T-helper 17 cell (primary cell): Measurements from ENCODE around the gene GON7. TPM values are rescaled to one million over a fixed set of nuclear protein-coding genes. Genes with fewer than 3 reads are reported as not detected.
"Not testable (repeated sequence)": the region's sequence is repeated elsewhere in the genome, so short reads cannot be mapped to it uniquely, and the experiment has no call there.

Source experiments
- ATAC-seq: fragments of 150-1000 bp; cut with Tn5 transposase; 2 replicates; pipeline ENCODE4 v1.10.0; 2021; ENCODE audit warnings: mild to moderate bottlenecking, moderate library complexity
- DNase-seq, 3 donors: peaks; one replicate each; pipeline versions ENCODE4 v3.0.0 to v3.0.0-alpha.2; 2020 to 2021
- H3K9me3 ChIP-seq: one replicate; pipeline ENCODE4 v1.7.0; 2013; ENCODE audit warnings: low read length, mild to moderate bottlenecking; ENCODE audit not compliant: control insufficient read depth, poor library complexity, severe bottlenecking
- H3K27ac Mint-ChIP-seq: one replicate; pipeline ENCODE4 v1.8.0; 2022; ENCODE audit warnings: mild to moderate bottlenecking, moderate library complexity, mixed read lengths
- H3K27me3 Mint-ChIP-seq: one replicate; pipeline ENCODE4 v1.8.0; 2022; ENCODE audit warnings: mixed read lengths
- H3K36me3 Mint-ChIP-seq: one replicate; pipeline ENCODE4 v1.8.0; 2022; ENCODE audit warnings: low read depth, mixed read lengths
- H3K4me1 Mint-ChIP-seq: one replicate; pipeline ENCODE4 v1.8.0; 2022; ENCODE audit warnings: mild to moderate bottlenecking, mixed read lengths
- H3K4me3 Mint-ChIP-seq: one replicate; pipeline ENCODE4 v1.8.0; 2022; ENCODE audit warnings: mild to moderate bottlenecking, moderate library complexity, mixed read lengths
- total RNA-seq, 4 donors: library from RNA in 2 of 4; stranded (reverse) in 2 of 4; gene quantifications; one replicate each; pipeline ENCODE4 v1.2.3 and lab custom pipeline; 2022 to 2026

Gene GON7, protein sequence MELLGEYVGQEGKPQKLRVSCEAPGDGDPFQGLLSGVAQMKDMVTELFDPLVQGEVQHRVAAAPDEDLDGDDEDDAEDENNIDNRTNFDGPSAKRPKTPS
- total RNA-seq (1 to 10 TPM; 3.1 to 6.7 TPM), total RNA-seq (lab: John Stamatoyannopoulos, UW) (6.6 to 10.8 reads per million in 2 donors)

DNA sequence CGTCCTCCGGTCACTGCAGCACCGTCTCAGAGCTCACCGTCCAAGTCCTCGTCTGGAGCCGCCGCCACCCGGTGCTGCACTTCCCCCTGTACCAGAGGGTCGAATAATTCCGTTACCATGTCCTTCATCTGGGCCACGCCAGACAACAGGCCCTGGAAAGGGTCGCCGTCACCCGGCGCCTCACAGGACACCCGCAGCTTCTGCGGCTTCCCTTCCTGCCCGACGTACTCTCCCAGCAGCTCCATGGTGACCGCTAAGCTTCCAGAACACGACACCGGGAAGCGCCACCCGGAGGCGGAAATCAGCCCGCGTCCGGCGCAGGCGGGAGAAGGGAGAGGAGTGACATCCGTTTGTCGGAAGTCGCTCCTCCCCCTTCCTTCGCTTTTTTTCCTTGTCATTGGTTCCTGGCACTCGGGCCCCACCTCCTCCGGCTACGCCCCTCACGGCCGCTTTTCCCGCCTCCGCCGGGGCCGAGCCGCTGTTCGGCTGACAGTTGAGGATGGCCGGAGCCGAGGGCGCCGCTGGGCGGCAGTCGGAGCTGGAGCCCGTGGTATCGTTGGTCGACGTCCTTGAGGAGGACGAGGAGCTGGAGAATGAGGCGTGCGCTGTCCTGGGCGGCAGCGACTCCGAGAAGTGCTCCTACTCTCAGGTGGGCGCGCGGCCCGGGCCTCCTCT is at the start of gene GON7, which contains the start of gene UBR7:
Gene GON7, minus strand, starts transcription at position 273 of the 675 bp plus-strand sequence. Its CDS starts 28 bp downstream, at position 245.
Gene UBR7, plus strand, starts transcription at position 464 of the 675 bp plus-strand sequence. Its CDS starts 36 bp downstream, at position 500.
- DNase-seq (peak; percentile 75 to 86 (median 81)), ATAC-seq (peak; percentile 98)
- no peaks in the 10 kb centered on the region for H3K27me3 Mint-ChIP-seq
- H3K9me3 ChIP-seq = no peaks in the 10 kb centered on the region
- H3K36me3 Mint-ChIP-seq = peaks cover 3% of the 10 kb centered on the region
- H3K4me3 Mint-ChIP-seq = peak within 1 kb of the TSS; percentile 97
- H3K27ac Mint-ChIP-seq = peak within 1 kb of the TSS; percentile 98
- H3K4me1 Mint-ChIP-seq = peaks cover 24% of the 10 kb centered on the region

DNA sequence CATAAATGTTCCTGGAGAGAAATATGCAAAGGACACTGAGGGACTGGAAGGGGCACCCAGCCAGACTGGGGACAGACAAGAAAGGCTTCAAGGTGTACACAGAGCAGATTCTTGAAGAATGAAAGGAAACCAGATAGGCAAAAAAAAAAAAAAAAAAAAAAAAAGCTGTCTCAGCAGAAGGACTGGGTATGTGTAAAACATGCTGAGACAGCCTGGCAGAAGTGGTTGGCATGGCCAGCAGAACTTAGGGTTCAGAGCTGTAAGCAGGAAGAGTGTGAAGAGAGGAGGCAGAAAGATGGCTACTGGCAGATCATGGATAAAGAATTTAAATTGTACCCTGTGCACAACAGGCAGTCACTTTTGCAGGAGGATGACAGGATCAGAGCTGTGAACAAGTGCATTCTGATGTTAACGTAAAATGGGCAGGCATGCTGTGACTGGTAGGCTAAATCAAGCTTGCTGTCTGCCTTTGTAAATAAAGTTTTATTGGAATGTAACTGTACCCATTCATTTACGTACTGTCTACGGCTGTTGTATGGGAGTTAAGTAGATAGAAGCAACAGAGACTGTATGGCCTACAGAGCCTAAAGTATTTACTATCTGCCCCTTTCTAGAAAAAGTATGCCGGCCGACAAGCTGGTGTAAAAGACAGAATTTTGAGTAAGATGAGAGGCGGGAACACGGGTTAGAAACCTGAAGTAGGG is 42.4 kb upstream of the GON7 start:
- ATAC-seq = no peak
- Mint-ChIP-seq H3K27me3 (no peaks in the 10 kb centered on the region), H3K27ac (peak overlapping the region; percentile 53), H3K4me1 (peaks cover 4% of the 10 kb centered on the region), H3K36me3 (peaks cover 11% of the 10 kb centered on the region), H3K4me3 (no peak overlapping the region)
- no peak for DNase-seq
- H3K9me3 ChIP-seq = no peaks in the 10 kb centered on the region

DNA sequence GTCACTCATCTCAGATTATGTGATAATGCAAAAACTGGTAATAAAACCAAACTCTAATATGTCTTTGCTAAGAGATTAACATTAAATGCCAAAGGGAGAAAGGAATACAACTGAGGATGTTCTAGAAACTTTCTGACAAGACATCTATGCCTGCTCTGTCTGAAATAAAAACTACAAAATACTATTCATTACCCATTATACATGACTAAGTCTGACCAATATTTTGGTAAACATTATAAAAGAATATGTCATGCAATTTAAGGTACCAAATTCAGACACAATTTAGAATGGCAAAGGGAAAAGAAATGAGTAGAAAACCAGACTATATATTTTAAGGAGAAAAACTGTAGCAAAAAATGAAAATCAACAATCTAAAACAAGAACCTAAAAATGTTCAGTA is 39.7 kb upstream of the GON7 start:
- H3K4me3 Mint-ChIP-seq = no peak overlapping the region
- H3K27ac Mint-ChIP-seq = no peak overlapping the region
- peaks cover 16% of the 10 kb centered on the region for H3K36me3 Mint-ChIP-seq
- peaks cover 6% of the 10 kb centered on the region for H3K4me1 Mint-ChIP-seq
- ATAC-seq = no peak
- H3K9me3 ChIP-seq = no peaks in the 10 kb centered on the region
- DNase-seq = no peak
- no peaks in the 10 kb centered on the region for H3K27me3 Mint-ChIP-seq

DNA sequence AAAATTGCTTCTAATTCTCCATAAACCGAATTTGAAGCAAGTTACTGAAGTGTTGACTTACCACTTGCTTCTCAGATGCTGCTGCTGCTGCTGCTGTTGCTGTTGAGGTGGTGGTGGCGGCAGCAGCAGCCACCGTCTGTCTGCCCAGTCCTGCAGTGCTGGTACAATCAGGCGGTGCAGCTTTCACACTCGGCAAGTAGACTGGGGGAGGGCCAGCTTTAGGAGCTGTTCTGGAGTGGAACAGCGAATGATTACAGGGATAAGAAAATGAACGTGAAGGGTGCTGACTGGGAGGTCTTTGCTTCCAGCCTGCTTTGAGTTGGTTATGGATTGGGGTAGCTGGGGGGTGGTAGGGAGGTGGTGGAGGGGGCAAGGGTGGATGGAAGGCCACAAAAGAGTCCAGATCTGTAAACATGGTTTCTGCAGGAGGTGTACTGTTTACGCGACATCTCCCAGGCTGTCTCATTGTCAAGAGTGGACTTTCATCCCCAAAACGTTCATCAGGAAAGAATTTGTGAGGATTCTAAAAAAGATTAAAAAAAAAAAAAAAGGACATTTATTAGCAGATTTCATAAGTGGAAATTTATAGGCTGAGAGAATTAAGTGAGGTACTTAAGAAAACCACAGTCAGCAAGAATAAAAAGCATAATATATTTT is 39.0 kb upstream of the GON7 start:
- ATAC-seq = no peak
- Mint-ChIP-seq H3K27ac (peak overlapping the region; percentile 60), H3K36me3 (peaks cover 16% of the 10 kb centered on the region), H3K4me1 (peaks cover 6% of the 10 kb centered on the region), H3K4me3 (no peak overlapping the region), H3K27me3 (no peaks in the 10 kb centered on the region)
- no peaks in the 10 kb centered on the region for H3K9me3 ChIP-seq
- DNase-seq = no peak

DNA sequence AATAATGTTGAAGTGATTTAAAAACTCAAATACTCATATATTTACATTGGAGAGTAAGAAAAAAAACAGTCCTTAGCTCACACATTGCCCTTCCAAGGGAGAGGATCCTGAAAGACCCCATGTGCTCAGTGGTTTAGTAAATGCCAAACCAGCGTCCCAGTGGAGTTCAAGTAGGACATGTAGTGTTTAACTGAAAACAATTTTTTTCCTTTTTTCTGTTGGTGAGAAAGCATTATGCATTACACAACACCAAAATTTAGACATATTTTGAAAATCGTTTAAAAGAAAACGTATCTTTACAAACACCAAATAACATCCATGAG is 33.8 kb upstream of the GON7 start:
- peaks cover 8% of the 10 kb centered on the region for H3K36me3 Mint-ChIP-seq
- no peaks in the 10 kb centered on the region for H3K27me3 Mint-ChIP-seq

DNA sequence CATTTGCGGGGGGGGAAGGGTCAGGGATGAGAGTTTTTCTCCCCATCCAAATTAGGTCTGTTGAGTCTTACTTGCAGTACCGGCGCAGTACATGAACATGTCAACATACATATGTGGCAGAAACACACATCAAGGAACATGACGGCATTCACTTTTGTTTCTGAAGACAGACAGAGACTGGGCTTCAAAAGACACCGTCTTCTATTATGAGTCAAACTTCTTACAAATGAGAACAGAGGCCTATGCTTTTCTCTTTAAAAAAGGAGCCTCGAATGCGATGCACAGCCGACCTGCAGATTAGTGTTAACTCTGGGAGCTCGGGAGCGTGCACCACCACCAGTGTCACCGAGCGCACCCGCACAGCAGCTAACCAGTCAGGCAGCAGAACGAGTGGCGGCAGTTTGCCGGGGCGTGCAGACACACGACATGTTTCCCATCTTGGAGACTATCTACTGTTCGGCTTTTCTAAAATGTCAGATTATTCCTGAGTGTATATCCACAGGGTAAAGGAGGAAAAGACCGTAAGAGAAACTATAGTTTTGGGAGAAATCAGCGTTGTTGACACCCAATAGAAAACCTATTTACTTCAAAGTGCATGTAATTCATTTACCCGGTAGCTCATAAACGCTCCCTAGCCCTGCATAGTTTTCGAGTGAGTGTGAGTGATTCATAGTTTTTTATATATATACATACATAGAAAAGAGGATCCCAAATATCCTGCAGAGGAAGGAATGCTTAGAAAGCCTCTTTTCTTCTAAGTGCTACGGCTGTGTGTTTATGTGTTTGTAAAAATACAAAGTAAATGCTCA is 33.2 kb upstream of the GON7 start:
- ATAC-seq (no peak), DNase-seq (no peak)
- Mint-ChIP-seq H3K27ac (no peak overlapping the region), H3K4me3 (no peak overlapping the region), H3K36me3 (peaks cover 4% of the 10 kb centered on the region), H3K27me3 (no peaks in the 10 kb centered on the region), H3K4me1 (peaks cover 4% of the 10 kb centered on the region)
- H3K9me3 ChIP-seq = no peaks in the 10 kb centered on the region

More for the DNA sequence above, 33.8 kb upstream of the GON7 start:
- Mint-ChIP-seq H3K4me3 (no peak overlapping the region), H3K27ac (no peak overlapping the region), H3K4me1 (peaks cover 2% of the 10 kb centered on the region)
- no peak for DNase-seq
- H3K9me3 ChIP-seq = no peaks in the 10 kb centered on the region
- no peak for ATAC-seq

DNA sequence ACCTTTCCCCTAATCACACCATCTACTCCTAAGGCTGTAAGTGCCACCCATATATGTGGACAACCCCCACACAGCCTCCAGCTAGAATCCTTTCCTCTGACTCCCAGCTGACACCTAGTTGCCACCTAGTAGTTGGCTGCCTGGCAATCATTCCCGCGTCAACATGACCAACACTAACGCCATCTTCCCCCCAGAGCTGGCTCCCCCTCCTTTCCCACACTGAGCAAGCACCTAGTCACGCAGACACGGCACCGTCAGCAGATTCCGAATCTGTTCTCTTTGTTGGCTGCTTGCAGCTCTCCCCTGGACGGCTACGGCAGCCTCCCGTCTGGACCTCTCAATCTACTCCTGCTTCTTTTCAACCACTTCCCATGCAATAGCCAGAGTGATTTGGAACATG is 27.9 kb upstream of the GON7 start:
- Mint-ChIP-seq H3K27me3 (peaks cover 6% of the 10 kb centered on the region), H3K4me3 (no peak overlapping the region), H3K4me1 (peaks cover 25% of the 10 kb centered on the region), H3K27ac (peak overlapping the region; percentile 37), H3K36me3 (no peaks in the 10 kb centered on the region)
- no peaks in the 10 kb centered on the region for H3K9me3 ChIP-seq
- ATAC-seq (no peak), DNase-seq (no peak)

DNA sequence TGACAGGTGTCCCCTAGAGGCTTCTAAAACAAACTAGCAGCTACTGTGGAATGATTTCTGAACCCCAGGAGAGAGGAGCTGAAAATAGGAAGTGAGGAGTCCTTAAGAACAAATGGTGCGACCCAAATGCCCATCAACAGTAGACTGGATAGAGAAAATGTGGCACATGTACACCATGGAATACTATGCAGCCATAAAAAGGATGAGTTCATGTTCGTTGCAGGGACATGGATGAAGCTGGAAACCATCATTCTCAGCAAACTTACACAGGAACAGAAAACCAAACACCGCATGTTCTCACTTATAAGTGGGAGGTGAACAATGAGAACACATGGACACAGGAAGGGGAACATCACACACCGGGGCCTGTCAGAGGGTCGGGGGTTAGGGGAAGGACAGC is 26.2 kb upstream of the GON7 start:
- DNase-seq = not testable (repeated sequence)

DNA sequence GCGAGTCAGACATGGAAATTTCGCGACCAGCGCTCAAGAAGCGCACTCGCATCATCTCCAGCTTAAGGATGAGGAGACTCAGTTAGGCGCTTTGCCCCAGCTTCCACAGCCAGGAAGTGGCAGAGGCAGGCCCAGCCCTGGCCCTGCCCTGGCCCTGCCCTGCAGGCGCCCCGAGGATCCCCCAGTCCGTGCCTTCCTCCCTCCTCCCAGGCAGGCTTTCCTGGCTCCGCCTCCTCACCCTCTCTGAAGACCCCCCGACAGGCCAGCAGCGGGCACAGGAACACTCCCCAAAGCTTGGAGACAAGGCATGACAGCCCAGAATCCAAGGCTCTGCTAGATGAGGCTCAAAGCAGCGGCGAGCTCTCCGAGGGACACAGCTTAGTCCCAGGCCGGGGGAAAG is 25.3 kb upstream of the GON7 start:
- no peak for ATAC-seq
- H3K4me3 Mint-ChIP-seq = no peak overlapping the region

More for the DNA sequence above, 26.2 kb upstream of the GON7 start:
- H3K27ac Mint-ChIP-seq, ATAC-seq, H3K27me3 Mint-ChIP-seq, H3K9me3 ChIP-seq, H3K4me3 Mint-ChIP-seq, H3K36me3 Mint-ChIP-seq: not testable (repeated sequence)
- H3K4me1 Mint-ChIP-seq = peaks cover 25% of the 10 kb centered on the region

DNA sequence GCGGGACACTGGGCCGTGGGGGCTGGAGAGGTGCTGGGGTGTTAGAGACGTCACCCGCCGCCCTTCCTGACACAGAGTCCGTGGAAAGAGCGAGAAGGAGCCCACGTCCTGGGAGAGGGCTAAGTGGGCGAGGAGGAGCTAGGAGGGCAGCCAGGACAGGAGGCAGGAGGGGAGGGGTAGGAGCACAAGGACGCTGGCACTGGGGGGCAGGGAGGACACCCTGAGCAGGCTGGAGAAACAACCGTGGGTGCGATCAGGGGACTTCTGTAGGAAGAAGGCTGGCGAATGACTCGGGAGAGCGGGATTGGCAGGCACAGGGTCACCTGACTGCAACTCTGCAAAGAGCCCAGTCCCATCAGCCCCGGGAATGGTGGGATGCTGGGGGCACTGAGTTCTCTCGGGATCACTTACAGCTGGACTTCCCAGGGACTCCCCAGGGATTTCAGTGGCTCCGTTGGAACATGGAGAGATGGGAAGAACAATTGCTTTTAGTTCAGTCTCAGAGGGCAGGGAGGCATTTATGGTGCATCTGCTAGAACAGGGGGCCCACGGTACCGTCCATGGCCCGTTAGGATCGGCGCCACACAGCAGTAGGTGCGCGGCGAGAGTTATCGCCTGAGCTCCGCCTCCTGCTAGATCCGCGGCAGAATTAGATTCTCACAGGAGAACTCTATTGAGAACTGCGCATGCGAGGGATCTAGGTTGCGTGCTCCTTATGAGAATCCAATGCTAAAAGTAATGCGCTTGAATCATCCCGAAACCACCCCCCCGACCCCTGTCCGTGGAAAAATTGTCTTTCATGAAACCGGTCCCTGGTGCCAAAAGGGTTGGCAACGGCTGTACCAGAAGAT is 24.5 kb upstream of the GON7 start:
- H3K4me1 Mint-ChIP-seq = peaks cover 28% of the 10 kb centered on the region
- ATAC-seq = peak; percentile 59
- DNase-seq = no peak
- peaks cover 6% of the 10 kb centered on the region for H3K27me3 Mint-ChIP-seq
- H3K36me3 Mint-ChIP-seq = peaks cover 8% of the 10 kb centered on the region
- no peaks in the 10 kb centered on the region for H3K9me3 ChIP-seq
- peak overlapping the region; percentile 72 for H3K4me3 Mint-ChIP-seq
- peak overlapping the region; percentile 24 for H3K27ac Mint-ChIP-seq

More for the DNA sequence above, 25.3 kb upstream of the GON7 start:
- Mint-ChIP-seq H3K27me3 (peaks cover 6% of the 10 kb centered on the region), H3K36me3 (peaks cover 5% of the 10 kb centered on the region), H3K27ac (no peak overlapping the region), H3K4me1 (peaks cover 28% of the 10 kb centered on the region)
- no peaks in the 10 kb centered on the region for H3K9me3 ChIP-seq
- no peak for DNase-seq

DNA sequence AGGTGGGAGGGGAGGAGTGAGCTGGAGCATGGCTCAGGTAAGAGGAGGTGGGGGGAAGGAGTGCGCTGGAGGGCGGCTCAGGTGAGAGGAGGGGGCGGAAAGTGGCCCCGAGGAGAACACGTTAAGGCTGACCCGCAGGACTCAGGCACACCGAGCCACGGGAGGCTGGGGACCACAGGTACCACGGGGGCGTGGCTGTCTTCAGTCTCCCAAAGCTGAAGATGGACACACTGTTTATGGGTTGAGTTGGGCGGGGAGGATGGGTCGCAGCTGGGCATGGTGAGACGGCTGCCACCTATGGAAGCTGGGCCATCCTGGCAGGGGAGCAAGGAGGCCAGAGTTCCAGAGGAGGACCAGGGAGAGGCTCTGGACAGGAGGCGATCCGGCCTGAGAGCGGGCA is 23.7 kb upstream of the GON7 start:
- Mint-ChIP-seq H3K27ac (peak overlapping the region; percentile 24), H3K4me1 (peaks cover 28% of the 10 kb centered on the region), H3K27me3 (peaks cover 6% of the 10 kb centered on the region), H3K4me3 (peak overlapping the region; percentile 72), H3K36me3 (peaks cover 10% of the 10 kb centered on the region)
- ATAC-seq (no peak), DNase-seq (no peak)
- H3K9me3 ChIP-seq = no peaks in the 10 kb centered on the region

DNA sequence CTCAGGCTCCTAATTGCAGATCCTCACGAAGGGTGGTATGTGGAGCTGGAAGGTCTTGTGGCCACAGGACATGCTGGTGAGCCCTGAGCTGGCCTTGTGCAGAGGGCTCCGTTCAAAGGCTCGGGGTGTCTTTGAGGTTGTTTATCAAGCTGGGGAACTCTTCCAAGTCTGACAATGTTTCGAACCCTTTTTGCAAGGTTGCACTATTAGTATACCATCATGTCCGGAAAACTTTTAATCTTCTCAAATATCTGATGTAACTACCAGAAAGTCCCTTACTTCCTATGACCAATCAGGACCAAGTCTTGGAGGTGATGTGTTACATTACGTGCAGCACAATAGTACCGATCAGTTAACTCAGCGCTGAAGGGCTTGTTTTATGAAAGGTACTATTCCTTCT is 21.7 kb upstream of the GON7 start:
- H3K27me3 Mint-ChIP-seq = peaks cover 6% of the 10 kb centered on the region
- peaks cover 17% of the 10 kb centered on the region for H3K4me1 Mint-ChIP-seq
- H3K36me3 Mint-ChIP-seq = peaks cover 10% of the 10 kb centered on the region
- H3K4me3 Mint-ChIP-seq = no peak overlapping the region
- no peak for ATAC-seq
- no peak overlapping the region for H3K27ac Mint-ChIP-seq
- H3K9me3 ChIP-seq = no peaks in the 10 kb centered on the region
- no peak for DNase-seq
